ELF-1 (cell line): ENCODE measurements around the gene FGF19.

Experiments
- DNase-seq: peaks from one replicate; pipeline ENCODE4 v3.0.0-alpha.2; 2016; ENCODE audit warnings: low read depth, low spot score

Gene FGF19

DNA sequence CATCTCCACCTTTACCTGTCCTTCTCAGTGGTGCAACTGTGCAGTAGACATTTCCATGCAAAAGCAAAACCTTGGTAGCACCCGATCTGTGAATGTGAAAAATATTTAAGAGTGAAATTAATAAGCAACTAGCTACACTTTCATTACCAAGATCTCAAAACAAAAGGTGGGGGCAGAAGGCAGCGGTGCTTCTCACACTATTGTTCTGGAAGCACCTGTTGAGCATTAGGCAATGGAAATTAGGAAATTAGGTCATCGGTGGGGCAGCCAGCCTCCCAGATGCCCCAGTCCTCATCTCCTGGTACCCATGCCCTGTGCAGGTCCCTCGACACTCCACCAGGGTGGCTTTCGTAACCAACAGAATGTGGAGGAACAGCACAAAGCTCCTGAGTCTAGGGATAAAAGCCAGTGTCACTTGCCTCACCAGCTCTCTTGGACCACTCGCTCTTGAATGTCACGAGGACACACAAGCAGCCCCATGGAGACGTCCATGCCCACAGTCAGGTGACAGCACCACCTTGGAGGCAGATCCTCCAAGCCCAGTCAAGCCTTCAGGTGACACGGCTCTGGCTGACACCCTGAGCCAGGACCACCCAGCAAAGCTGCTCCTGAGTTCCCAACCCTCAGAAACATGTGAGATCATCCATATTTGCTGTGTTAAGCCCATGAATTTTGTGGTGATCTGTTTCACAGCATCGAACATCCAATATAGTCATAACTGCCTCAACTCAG lies 31.9 kb downstream of the FGF19 start:
- no peak for DNase-seq

DNA sequence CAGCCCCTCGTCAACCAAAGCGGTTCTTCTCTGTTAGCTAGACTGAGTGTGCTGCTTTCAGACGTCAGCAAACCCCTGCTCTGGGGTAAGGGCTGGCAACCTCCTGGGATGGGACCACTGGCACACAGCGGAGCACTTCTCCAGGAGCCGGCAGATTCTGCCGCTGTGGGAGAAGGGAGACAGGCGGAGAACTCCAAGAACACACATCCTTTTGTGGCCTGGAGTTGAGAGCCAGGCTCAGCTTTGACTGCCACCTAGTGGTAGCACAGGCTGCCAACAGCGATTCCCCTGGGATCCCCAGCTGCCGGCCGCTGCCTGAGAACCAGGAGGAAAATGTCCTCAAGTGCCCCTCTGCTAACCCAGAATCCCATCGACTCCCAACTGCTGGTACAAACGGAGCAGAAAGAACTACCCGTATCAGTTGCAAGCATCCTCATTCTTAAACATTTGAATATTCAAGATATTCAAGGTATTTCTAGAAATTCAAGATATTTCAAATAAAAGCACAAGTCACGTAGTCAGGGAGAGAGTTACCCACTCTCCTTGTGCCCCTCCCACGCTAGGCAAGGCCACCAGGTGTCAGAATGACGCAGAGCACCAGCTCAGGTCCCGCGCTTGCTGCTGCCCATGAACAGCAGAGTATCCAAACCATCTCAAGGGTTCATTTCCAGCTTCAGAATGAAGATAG lies 33.5 kb downstream of the FGF19 start:
- DNase-seq: peak; percentile 96

DNA sequence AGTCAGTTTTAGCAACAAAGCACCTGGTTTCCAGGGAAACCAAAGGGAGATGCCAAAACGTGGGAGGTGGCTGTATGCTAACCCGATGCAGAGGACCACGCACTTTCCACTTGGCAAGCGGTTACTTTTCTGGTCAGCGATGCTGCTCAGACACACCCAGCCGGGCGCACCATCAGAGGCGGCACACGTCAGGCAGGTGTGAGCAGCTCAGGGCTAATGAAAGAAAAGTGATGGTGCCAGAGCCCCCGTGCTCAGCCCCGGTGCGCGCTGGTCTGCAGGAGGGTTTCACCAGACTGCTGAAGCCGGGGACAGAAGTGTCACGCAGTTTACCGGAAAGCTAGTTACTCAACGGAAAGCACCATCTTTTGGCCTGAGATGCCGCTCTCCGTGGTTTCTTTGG lies 34.3 kb downstream of the FGF19 start:
- no peak for DNase-seq

DNA sequence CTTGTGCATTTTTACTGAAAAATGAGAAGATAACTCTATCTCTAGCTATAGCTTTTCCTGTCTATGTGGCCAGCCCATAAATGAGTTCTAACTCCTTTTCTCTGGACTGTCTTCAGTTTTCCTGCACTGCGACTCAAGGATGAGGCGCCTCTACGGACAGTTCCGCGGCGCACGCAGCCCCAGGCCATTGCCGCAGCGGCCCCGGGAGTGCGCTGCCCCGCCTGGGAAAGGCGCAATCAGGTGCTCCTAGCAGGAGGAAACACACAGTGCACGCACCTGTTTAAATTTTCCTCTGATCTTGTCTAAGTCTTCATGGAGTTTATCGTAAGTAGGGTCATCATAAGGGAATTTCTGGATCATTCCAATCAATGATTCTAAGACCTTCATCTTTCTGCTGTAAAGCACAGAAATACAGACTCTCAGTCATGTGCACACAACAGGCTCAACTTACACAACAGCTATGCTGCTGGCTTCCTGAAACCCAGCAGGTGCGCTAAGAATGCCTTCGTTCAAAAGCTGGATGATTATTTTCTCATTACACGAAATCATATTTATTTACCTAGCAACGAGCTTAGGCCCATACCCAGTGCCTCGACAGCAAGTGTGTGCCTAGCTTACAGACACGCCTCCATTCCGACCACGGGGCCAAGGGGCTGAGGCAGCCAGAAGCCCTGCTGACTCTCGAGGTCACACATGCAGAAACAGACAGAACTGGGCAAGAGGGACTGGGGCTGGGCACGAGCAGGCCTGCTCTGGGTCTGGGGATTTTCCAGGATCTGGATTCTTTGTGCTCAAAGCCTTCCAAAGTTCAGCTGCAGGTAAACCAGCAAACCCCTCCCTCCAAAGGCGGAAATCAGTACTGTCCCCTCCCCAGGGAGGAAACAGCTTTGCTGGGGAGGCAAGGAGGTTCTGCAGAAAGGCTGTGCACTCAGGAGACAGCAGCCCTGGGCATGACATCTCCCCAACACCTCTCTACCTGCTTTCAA lies 35.9 kb downstream of the FGF19 start:
- no peak for DNase-seq

DNA sequence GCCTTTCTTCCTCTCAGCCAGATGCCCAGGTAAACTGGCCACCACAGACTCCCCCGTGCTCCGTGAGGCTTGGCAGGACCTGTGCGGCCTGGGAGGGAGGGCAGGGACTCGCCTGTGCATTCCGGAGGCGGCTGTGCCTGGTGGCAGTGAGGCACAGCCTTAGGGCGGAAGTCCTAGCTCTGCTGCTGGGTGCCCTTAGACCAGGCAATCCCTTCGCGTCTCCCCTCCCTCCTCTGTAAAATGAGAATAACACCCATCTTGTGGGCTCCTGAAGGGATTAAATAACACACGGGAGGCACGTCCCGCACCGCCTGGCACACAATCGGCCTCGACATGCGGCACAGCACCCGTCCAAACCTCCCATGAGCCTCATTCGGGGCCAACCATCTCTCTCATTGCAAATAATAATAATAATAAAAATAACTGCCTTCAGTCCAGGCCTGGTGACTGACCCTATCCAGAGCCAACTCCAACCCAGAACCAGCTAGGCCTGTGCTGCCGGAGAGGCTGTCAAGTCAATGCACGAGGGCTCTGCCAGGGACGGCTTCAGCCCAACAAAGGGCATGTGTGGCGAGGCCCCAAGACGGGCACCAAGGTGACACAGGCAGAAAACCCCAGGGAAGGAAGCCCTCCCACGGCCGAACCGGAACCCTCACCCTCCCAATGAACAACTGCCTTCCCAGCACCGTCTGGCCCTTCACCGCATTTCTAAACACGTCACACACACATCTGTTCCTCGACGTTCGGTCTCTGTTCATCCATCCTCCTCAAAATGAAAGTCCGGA lies 36.9 kb downstream of the FGF19 start:
- no peak for DNase-seq

DNA sequence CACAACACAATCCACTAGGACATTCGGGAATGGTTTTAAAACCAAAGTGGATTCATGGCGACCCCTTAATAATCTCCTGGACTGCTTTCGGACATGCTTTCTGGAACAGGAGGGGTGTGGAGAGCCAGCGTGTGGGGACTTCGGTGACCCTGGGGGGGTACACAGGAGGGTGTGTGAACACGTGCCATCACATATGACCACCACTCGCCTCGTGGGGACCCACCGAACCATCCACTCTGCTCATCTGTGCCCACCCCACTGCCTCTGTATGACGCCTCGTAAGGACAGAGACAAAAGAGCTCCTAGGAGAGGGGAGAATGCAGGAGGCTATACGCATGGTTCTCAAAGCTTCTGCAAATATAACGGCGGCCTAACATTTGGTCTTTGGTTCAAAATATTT lies 37.6 kb downstream of the FGF19 start:
- no peak for DNase-seq

DNA sequence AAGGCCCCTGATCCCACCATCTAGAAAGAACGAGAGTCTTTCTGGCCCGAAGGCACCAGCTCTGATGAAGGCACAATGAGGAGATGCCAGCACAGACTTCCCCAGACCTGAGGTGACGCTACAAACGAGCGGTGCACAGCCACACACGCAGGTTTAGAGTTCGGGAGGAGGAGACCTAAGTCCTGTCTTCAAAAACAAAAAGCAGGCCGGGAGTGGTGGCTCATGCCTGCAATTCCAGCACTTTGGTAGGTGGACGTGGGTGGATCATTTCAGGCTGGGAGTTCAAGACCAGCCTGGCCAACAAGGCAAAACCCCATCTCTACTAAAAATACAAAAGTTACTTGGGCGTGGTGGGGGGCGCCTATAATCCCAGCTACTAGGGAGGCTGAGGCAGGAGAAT lies 38.2 kb downstream of the FGF19 start:
- no peak for DNase-seq

DNA sequence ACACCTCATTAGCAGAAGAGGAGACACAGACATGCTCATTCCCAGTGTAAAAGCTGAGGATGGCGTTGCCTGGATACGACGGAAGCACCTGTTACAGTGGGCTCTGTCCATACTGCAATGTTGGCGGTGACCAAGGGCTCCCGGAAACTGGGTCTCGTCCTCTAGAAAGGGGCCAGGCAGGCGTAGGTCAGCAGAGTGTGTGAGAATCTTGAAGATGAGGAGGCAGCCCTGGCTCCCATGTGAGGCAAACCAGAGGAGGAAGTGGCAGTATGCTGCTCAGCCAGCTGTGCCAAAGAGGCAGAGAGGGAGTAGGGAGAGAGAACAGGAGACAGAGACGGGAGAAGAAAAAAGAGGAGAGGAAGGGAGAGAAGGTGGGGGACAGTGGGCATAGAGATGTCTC lies 38.9 kb downstream of the FGF19 start:
- DNase-seq: no peak

DNA sequence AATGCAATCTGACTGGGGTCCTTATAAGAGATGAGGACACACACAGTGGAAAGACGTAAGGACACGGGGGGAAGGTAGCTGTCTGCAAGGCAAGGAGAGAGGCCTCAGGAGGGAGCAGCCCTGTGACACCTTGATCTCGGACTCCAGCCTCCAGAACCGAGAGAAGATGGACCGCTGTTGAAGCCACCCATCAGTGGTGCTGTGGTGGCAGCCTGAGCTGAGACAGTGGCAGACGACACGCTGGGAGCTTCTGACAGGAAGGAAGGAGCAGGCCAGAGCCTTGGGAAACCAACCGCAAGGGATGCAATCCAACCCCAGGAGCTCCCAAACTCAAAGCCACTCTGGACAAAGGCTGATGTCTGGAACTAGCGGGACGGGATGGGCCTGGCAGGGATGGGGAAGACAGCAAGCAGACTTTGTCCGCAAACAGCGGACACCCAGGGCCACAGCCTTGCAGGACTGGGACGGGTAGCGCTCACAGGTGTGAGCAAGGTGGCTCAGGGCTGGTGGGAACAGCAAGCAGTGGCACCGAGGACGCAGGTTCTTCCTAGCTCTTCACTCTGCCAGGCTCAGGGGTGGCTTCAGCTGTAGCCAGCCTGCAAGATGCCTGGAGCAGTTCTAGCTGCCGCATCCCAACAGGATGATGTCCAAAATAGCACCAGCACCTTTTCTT lies 39.6 kb downstream of the FGF19 start:
- DNase-seq: no peak

DNA sequence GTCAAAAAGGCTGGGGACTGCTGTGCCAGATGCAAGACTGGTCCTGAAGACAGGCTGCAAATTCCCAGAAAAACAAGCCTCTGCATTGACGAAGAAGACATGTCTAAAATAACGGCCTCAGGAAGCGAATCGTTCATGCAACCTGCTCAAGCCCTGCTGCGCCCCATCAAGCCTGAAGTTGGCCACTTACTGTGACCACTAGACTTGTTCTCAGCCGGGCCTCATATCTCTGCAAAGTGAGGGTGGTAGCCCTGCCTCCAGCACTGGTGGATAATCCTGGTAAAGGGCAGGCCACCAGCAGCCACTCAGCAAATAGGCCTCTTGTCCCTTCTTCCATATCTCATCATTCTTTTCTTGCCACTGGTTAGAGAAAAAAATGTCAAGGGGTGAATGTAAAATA lies 40.5 kb downstream of the FGF19 start:
- DNase-seq: no peak

DNA sequence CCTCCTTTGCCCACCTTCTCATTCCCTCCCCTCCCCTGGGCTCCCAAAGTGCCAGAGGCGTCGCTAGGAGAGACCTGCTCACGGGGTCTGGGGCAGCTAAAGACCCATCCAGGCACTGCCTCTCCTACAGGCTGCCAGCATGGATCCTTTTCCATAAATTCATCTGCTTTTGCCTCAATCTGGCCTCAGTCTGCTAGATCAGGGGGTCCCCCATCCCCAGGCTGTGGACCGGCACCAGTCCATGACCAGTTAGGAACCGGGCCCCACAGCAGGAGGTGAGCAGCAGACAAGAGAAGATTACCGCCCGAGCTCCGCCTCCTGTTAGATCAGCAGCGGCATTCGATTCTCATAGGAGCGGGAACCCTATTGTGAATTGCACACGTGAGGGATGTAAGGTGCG lies 41.0 kb downstream of the FGF19 start:
- no peak for DNase-seq

DNA sequence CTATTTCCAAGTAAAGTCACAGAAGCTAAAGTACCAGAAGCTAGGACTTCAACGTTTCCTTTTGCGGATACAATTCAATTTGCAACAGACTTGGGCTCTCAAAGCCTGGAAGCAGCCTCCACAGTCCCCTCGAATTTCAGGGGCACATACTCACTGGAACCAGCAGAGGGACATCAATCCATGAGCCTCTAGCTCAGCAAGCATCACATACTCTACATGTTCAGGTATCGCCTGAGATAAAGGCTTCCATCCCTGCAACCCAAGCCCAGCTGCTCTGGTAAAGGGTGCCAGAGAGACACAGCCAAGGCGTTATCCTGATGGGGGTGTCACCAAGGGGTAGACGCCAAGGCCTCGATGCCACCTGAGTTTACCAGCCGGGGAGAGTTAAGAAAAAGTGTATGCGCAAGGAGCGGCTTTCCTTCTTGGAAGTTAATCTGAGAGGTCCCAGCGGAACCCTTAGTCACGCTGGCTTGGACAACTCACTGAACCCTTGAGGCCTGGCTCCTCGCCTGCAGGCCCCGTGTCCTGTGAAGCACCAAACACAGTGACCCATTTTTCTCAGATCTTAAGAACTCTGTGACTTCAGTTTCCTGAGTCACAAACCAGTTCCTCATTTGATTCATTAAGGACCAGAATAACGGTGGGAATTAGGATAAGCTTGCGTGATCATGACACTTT lies 41.7 kb downstream of the FGF19 start:
- peak; percentile 43 for DNase-seq

DNA sequence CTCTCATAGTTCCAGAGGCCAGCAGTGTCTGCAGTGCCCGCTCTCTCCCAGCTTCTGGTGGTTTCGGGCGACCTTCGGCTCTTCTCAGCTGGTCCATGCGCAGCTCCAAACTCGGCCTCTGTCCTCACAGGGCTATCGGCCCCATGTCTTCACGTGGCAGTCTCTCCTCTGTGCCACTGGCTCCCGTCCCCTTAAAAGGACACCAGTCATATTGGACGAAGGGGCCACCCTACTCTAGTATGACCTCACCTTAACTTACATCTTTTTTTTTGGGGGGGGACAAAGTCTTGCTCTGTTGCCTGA lies 42.5 kb downstream of the FGF19 start:
- DNase-seq: no peak

DNA sequence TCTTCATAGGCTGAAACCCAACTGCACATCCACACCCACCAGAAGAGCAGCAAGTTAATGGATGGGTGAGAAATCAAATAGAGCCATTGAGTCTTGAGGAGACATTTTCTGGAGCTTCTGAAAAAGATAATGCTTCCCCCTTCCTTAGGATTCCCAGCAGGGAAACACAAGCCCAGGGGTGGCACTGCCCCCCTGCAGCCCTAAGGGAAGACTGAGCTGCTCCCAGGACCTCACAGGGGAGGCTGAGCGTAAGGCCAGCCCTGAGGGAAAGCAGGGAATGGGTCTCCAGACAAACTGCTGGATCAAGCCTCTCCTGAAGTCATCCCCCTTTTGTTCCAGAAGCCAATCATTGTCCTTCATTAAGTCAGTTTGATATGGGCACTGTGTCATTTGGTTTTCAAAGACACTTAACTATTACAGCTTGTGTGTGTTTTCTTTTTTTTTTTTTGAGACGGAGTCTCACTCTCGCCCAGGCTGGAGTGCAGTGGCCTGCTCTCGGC lies 43.8 kb downstream of the FGF19 start:
- no peak for DNase-seq

DNA sequence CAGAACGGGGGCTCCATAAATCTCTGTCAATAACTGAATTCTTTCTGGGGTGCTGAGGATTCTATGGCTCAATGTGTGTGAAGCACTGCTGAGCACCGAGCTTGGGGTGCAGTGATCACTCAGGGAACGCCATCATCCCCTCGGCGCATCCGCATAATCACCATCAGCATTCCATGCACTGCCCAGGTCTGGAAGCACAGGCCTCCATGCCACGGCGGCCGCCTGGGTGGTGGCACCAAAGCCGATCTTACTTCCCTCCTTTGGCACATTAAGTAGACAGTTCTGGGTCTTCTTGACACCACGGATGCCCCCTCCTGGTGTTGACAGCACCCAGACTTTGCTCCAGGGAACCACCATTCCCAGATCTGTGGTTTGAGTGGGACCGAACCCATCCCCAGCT lies 44.2 kb downstream of the FGF19 start:
- no peak for DNase-seq

DNA sequence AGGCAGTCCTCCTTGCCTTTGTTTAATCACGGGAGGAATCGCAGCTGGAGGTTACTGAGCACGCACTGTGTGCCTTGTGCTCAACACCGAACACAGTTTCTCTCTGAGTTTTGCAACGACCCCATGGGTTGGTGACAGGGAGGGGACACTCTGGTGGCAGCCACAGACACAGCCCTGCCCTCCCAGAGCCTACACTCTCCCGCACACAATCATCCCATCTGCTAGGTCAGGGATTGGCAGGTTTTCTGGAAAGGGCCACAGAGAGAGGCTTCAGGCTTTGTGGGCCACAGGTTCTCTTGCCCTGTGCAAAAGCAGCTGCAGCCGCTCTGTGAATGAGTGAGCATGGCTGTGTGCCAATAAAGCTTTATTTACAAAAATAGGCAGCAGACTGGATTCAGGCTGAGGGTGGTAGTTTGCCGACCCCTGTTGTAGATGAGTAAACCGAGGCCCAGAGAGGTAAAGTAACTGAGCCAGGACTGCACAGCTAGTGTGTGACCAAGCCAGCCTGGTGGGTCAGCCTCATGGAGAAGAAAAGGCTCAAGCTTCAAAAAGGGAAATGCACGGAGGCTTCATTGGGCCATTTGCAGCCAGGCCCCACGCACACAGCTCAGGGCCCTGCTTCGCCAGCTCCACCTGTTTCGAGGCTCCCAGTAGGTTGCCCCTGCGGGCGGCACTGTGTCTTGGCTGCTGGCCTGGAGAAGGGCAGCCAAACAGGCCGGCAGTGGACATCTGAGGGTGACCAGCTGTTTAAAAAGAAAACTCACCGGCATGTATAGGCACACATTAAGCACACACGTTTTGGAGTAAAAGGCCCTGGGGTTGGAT lies 45.0 kb downstream of the FGF19 start:
- DNase-seq: no peak

DNA sequence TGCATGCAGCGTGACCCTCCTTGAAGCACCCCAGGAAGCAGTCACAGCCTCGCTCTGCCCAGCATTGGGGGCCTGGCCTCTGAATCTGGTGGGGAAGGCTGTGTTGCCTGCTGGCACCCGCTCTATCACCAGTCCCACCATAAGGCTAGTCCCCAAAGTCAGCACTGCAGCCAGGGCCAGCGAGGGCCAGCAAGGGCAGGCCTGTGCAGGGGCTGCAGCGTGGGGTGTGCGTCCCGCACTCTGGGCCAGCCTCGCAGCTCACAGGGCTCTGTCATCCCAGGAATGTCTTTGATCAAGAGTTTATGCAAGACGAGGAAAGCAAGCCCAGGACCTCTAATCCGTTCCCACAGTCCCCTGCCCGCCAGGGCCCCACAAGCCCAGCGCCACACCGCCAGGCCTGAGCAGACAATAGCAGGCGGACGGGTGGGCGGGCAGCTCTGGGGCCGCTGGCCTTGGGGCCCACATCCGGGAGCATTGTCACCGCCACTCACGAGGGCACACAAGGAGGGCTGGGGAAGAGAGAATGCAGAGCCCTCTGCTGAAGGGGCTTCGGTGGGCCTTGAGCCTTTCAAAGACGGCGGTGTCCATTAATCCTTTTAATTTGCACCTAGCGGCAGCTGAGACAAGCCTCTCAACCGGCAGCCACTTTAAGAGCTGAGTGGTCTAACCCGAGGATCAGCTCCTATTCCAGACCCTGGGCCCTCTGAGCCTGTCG lies 45.8 kb downstream of the FGF19 start:
- DNase-seq: peak; percentile 96

DNA sequence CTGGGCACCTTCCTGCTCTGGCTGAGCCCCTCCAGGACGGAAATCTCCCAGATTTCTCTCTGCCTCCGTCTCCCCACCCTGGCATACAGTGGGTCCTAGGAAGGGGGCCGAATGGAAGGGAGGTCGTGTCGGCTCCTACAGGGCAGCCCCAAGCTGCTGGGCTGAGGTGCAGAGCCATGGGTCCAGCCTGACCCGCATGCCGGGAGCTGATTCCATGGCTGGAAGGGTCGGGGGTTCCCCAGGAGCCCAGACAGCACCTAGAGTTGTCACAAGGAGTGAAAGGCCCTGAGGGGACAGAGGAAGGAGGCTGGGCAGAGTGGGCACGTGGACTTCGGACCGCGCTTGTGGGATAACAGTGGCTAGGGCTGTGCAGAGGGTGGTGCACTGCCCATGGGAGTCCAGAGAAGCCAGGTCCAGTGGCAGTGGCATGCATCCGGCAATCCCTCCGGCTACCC lies 46.3 kb downstream of the FGF19 start:
- no peak for DNase-seq
